HG03571 (cell line): ENCODE data around the gene SYNDIG1L.
"Not testable (repeated sequence)": the region's sequence is repeated elsewhere in the genome, so short reads cannot be mapped to it uniquely, and the experiment has no call there.

ENCODE experiments used
- ATAC-seq: cut with Tn5 transposase; IDR thresholded peaks from one replicate; pipeline ENCODE4 v1.9.1; 2021; ENCODE audit not compliant: unreplicated experiment

SYNDIG1L gene

DNA sequence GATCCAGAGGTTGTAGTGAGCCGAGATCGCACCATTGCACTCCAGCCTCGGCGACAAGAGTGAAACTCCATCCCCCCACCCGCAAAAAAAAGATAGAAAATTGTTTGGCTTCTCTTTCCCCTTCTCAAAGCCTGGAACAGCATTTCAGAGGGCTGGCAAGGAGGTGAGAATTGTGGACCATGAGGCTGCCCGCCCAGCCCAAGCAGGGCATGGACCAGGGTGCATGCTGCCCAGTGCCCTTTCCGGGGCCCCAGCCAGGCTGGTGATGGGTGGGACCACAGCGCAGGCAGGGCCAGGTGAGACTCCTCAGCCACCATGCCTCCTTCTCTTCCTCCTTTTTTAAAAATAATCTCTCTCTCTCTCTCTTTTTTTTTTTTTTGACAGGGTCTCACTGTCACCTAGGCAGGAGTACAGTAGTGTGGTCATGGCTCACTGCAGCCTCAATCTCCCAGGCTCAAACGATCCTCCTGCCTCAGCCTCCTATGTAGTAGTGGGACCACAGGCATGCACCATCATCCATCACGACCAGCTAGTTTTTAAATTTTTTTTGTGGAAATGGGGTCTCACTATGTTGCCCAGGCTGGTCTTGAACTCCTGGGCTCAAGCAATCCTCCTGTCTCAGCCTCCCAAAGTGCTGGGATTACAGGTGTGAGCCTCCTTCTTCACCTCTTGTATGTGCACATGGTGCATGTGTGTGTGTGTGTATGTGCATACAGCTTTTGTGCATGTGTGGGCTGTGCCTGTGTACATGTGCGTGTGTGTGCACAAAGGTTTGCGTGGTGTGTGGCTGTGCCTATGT, 22.2 kb downstream of the SYNDIG1L start:
- no peak for ATAC-seq

- ATAC-seq, result no peak
Observed at GRCh38 chr14:74402401-74403251, 23.4 kb downstream of the SYNDIG1L start.

DNA sequence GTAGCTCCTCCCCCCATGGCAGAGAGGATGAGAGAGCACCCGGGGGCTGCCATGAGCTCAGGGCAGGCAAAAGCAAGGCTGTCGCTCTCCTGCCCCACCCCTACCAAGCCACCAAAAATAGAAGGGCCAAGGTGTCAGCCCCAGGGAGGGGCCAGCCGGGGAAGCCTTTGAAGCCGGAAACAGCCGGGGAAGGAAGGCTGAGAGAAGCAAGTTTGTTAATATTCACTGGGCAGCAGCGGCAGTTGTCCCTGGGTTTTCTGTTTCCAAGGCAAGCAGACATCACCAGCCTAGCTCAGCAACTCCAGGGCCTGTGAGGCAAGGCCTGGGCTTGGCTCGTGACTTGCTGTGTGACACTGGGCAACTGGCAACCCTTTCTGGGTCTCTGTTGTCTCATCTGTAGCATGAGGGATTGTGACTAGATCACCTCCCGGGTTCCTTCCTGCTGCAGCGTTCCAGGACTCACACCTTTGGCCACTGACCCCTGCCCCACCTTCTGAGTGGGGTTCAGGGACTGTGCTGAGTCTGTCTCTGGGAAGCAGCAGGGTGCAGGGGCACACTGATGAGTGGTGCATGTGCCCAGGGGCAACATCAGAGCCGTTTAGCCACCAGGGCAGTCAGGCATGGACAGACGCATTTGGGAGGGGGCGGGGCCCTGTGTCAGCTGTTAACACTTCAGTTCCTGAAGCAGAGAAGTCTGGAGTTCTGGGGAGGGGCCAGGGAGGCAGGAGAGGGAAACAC, 24.3 kb downstream of the SYNDIG1L start:
- peak; percentile 70 for ATAC-seq

GRCh38 chr14:74400919-74401503, 25.0 kb downstream of the SYNDIG1L start:
- ATAC-seq, result no peak

GRCh38 chr14:74400031-74400685, 25.9 kb downstream of the SYNDIG1L start:
- ATAC-seq, result no peak

GRCh38 chr14:74395094-74395493, 30.9 kb downstream of the SYNDIG1L start:
- no peak for ATAC-seq

GRCh38 chr14:74394549-74394948, 31.5 kb downstream of the SYNDIG1L start:
- no peak for ATAC-seq

GRCh38 chr14:74392616-74393570, 33.1 kb downstream of the SYNDIG1L start:
- no peak for ATAC-seq

- ATAC-seq, result no peak
Observed at GRCh38 chr14:74391479-74391878, 34.5 kb downstream of the SYNDIG1L start.

- ATAC-seq, result not testable (repeated sequence)
Observed at GRCh38 chr14:74390505-74390904, 35.5 kb downstream of the SYNDIG1L start.

DNA sequence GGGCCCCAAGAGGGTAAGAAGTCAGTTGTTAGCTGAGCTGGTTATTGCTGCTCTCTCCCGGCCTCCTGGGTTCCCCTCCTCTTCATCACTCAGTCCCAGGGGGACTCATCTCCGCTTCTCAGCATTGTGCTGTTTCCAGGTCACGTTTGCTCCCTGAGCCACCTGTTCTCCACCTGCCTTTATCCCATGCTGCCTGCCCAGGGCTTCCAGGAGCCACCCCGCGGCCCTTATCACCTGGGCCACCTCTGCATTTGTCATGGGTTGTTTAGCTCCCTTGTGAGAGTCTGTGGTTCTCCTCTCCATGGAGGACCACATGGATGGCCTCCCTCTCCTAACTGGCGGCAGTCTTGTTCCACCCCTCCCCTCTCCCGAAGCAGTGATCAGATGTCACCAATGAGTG, 36.0 kb downstream of the SYNDIG1L start:
- no peak for ATAC-seq

GRCh38 chr14:74382231-74382630, 43.8 kb downstream of the SYNDIG1L start:
- no peak for ATAC-seq

- ATAC-seq, result not testable (repeated sequence)
Observed at GRCh38 chr14:74381571-74381970, 44.4 kb downstream of the SYNDIG1L start.

- no peak for ATAC-seq
Observed at GRCh38 chr14:74380845-74381244, 45.2 kb downstream of the SYNDIG1L start.

GRCh38 chr14:74380172-74380571, 45.8 kb downstream of the SYNDIG1L start:
- ATAC-seq, result no peak

DNA sequence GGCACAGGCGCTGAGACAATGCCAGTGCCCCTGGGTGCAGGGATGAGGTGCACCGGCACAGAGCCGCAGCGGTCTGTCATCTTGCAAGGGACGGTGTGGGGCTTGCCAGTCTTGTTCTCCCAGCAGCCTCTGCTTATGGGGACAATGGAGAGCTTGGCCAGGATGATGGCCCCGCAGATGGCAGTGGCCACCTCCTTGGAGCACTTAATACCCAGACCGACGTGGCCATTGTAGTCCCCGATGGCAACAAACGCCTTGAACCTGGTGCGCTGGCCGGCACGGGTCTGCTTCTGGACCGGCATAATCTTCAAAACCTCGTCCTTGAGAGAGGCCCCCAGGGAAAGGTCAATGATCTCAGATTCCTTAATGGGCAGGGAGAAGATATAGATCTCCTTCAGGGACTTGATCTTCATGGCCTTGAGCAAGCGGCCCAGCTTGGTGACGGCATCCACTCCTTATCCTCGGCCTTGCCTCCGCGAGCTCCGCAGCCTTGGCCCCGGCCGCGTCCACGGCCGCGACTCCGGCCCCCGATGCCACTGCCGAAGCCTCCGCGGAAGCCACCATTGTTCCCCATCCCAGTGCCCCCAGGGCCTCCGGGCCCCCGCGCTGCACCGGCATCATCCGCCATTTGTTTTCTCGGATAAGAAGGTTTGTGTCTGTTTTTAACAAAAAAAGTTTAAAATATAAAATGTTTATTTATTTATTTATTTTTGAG, 47.9 kb downstream of the SYNDIG1L start:
- no peak for ATAC-seq

DNA sequence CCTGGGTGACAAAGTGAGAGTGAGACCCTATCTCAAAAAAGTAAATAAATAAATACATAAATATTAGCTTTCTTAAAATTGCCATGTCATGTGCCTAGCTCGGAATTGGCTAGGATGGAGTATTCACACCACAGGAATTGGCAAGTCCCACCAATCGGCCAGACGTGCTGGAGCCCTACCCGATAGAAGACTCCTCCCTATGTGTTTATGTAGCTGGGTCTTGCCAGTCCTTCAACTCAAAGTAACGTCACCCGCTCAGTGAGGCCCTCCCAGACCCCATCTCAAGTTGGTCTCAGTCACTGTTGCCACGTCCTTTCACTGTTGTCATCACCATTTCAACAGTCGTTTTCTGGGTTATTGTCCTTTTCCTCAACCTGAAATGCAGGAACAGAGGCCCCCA, 57.6 kb downstream of the SYNDIG1L start:
- no peak for ATAC-seq

- ATAC-seq, result no peak
Observed at GRCh38 chr14:74368026-74368425, 58.0 kb downstream of the SYNDIG1L start.
